ENCODE results near the gene EPS8L1. TPM values are rescaled to one million over a fixed set of nuclear protein-coding genes. Genes with fewer than 3 reads are reported as not detected.

Gene EPS8L1
- total RNA-seq, 1 experiment from 2014 or later, result 3.5 TPM

DNA sequence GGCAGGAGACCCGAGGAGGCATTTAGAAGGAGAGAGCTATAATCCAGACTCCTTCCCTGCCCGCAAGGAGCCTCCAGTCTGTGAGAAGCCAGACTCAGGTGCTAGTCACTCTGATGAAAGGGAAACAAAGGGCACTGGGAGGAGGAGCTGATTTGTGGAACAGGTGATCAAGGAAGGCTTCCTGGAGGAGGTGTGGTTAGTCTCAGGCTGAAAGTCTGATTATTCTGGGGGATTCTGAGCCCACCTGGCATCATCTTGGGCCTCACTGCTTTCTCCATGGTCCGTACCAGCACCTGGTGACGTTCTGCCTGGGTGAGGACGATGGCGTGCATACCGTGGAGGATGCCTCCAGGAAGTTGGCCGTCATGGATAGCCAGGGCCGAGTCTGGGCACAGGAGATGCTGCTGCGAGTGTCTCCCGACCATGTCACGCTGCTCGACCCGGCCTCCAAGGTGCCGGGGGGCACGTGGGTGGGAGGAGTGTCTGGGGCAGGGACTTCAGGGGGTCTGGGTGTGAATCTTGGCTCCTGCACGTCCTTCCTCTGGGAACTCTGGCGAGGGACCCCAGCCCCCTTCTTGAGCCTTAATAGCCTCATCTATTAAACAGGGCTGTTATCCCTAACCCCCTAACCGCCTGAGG, 3.9 kb downstream of the EPS8L1 start:
- peaks cover 26% of the 10 kb centered on the region for H3K4me1 ChIP-seq (replicated peaks)
- no peak for DNase-seq (ENCODE audit: low read depth in 1 of 2, low spot score in 2 of 2)
- H3K4me3 ChIP-seq, result no peak overlapping the region
- H3K27ac ChIP-seq, result no peak overlapping the region
- no peaks in the 10 kb centered on the region for H3K36me3 ChIP-seq
- H3K27me3 ChIP-seq (replicated peaks), result peaks cover 69% of the 10 kb centered on the region
- H3K9me3 ChIP-seq (replicated peaks), result peaks cover 7% of the 10 kb centered on the region

GRCh38 chr19:55080121-55080967, 4.7 kb downstream of the EPS8L1 start:
- Histone ChIP-seq H3K27me3 (replicated peaks) (peaks cover 62% of the 10 kb centered on the region), H3K27ac (no peak overlapping the region), H3K9me3 (replicated peaks) (peaks cover 7% of the 10 kb centered on the region), H3K4me3 (peak overlapping the region; percentile 39), H3K36me3 (no peaks in the 10 kb centered on the region), H3K4me1 (replicated peaks) (peaks cover 26% of the 10 kb centered on the region)
- peak in 1 of 2 experiments; percentile 80 for DNase-seq (ENCODE audit: low read depth in 1 of 2, low spot score in 2 of 2)

- DNase-seq (ENCODE audit: low read depth in 1 of 2, low spot score in 2 of 2), result peak; percentile 65 to 79
- H3K36me3 ChIP-seq, result no peaks in the 10 kb centered on the region
- H3K4me3 ChIP-seq, result peak overlapping the region; percentile 39
- H3K27ac ChIP-seq, result no peak overlapping the region
- peaks cover 7% of the 10 kb centered on the region for H3K9me3 ChIP-seq (replicated peaks)
- H3K4me1 ChIP-seq (replicated peaks), result peaks cover 26% of the 10 kb centered on the region
- H3K27me3 ChIP-seq (replicated peaks), result peaks cover 67% of the 10 kb centered on the region
Observed at GRCh38 chr19:55080968-55081769, 5.5 kb downstream of the EPS8L1 start.

DNA sequence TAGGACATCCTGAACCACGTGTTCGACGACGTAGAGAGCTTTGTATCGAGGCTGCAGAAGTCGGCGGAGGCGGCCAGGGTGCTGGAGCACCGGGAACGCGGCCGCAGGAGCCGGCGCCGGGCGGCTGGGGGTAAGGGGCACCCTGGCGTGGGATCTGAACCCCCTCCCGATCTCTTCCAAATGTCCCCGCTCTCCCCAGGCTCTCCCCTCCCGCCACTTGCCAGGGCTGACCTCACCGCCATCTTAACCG, 6.0 kb downstream of the EPS8L1 start:
- DNase-seq (ENCODE audit: low read depth in 1 of 2, low spot score in 2 of 2), result peak in 1 of 2 experiments; percentile 26
- H3K9me3 ChIP-seq (replicated peaks), result peaks cover 7% of the 10 kb centered on the region
- H3K4me3 ChIP-seq, result peak overlapping the region; percentile 39
- H3K4me1 ChIP-seq (replicated peaks), result peaks cover 30% of the 10 kb centered on the region
- no peaks in the 10 kb centered on the region for H3K36me3 ChIP-seq
- H3K27ac ChIP-seq, result no peak overlapping the region
- peaks cover 69% of the 10 kb centered on the region for H3K27me3 ChIP-seq (replicated peaks)

DNA sequence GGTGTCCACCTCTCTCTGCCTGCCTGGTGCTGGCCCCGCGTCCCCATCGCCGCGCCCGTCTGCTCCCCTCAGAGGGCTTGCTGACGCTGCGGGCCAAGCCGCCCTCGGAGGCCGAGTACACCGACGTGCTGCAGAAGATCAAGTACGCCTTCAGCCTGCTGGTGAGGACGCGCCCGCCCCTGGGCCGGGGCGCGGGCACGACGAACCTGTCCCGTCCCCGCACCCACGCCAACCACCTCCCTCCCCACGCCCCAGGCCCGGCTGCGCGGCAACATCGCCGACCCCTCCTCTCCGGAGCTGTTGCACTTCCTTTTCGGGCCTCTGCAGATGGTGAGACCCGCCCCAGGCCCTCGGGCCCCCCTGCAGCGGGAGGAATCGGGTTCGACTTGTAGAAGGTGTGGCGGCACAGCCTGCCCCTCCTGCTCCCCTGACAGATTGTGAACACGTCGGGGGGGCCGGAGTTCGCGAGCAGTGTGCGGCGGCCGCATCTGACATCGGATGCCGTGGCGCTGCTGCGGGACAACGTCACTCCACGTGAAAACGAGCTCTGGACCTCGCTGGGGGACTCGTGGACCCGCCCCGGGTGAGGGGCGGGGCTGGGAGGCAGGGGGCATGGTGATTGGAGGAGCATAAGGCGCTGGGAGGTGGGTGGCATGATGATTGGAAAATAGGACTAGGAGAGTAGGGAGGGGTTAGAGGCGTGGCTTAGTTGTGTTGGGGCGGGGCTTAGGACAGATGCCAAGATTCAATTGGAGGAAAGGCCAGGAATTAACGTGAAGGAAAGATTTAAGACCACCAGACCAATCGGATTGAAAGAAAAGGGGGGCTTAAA, 6.6 kb downstream of the EPS8L1 start:
- Histone ChIP-seq H3K36me3 (no peaks in the 10 kb centered on the region), H3K9me3 (replicated peaks) (peaks cover 7% of the 10 kb centered on the region), H3K27me3 (replicated peaks) (peaks cover 64% of the 10 kb centered on the region), H3K4me3 (peak overlapping the region; percentile 39; the same call in 1 of the 2 replicates), H3K4me1 (replicated peaks) (peaks cover 36% of the 10 kb centered on the region), H3K27ac (no peak overlapping the region)
- DNase-seq (ENCODE audit: low read depth in 1 of 2, low spot score in 2 of 2), result peak in 1 of 2 experiments; percentile 71

DNA sequence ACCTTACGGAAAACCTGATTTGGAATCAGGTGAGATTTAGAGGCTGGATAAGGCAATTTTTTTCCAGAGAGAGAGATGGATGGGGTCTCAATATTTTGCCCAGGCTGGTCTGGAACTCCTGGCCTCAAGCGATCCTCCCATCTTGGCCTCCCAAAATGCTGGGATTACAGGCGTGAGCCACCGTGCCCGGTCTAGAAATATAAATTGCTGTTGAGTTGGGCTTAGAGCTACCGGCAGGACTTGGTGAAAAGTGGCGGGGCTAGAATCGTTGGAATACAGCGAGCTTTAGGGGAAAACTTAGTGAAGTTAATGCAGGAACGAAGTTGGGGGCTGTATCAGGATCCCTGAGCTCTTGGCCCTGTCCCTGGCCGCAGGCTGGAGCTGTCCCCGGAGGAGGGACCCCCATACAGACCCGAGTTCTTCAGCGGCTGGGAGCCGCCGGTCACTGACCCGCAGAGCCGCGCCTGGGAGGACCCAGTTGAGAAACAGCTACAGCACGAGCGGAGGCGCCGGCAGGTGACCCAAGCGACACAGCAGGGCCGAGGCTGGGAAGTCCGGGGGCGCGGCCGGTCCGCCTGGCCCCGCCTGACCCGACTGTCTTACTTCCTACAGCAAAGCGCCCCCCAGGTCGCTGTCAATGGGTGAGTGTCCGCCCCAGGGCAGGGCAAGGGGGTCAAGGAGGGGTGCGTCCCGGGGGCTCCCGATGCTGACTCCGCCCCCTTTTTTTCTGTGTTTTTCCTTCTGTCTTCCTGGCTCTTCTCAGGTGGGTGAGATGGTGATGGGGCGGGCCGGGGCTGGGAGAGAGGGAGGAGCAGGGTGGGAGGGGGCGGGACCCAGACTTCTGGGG, 7.6 kb downstream of the EPS8L1 start:
- Histone ChIP-seq H3K4me1 (replicated peaks) (peaks cover 45% of the 10 kb centered on the region), H3K4me3 (no peak overlapping the region), H3K36me3 (no peaks in the 10 kb centered on the region), H3K9me3 (replicated peaks) (peaks cover 7% of the 10 kb centered on the region), H3K27ac (no peak overlapping the region), H3K27me3 (replicated peaks) (peaks cover 63% of the 10 kb centered on the region)
- DNase-seq (ENCODE audit: low read depth in 1 of 2, low spot score in 2 of 2), result no peak

GRCh38 chr19:55084416-55084815, 8.7 kb downstream of the EPS8L1 start:
- H3K9me3 ChIP-seq (replicated peaks), result peaks cover 7% of the 10 kb centered on the region
- H3K4me3 ChIP-seq, result no peak overlapping the region
- H3K27me3 ChIP-seq (replicated peaks), result peaks cover 59% of the 10 kb centered on the region
- H3K4me1 ChIP-seq (replicated peaks), result peaks cover 45% of the 10 kb centered on the region
- no peak for DNase-seq (ENCODE audit: low read depth in 1 of 2, low spot score in 2 of 2)
- no peaks in the 10 kb centered on the region for H3K36me3 ChIP-seq
- H3K27ac ChIP-seq, result no peak overlapping the region

- Histone ChIP-seq H3K27ac (no peak overlapping the region), H3K4me3 (peak overlapping the region; percentile 41), H3K36me3 (peaks cover 9% of the 10 kb centered on the region), H3K9me3 (replicated peaks) (peaks cover 7% of the 10 kb centered on the region), H3K4me1 (replicated peaks) (peaks cover 33% of the 10 kb centered on the region), H3K27me3 (replicated peaks) (peaks cover 43% of the 10 kb centered on the region)
- DNase-seq (ENCODE audit: low read depth in 1 of 2, low spot score in 2 of 2), result no peak
Observed at GRCh38 chr19:55085923-55086715, 10.4 kb downstream of the EPS8L1 start.

DNA sequence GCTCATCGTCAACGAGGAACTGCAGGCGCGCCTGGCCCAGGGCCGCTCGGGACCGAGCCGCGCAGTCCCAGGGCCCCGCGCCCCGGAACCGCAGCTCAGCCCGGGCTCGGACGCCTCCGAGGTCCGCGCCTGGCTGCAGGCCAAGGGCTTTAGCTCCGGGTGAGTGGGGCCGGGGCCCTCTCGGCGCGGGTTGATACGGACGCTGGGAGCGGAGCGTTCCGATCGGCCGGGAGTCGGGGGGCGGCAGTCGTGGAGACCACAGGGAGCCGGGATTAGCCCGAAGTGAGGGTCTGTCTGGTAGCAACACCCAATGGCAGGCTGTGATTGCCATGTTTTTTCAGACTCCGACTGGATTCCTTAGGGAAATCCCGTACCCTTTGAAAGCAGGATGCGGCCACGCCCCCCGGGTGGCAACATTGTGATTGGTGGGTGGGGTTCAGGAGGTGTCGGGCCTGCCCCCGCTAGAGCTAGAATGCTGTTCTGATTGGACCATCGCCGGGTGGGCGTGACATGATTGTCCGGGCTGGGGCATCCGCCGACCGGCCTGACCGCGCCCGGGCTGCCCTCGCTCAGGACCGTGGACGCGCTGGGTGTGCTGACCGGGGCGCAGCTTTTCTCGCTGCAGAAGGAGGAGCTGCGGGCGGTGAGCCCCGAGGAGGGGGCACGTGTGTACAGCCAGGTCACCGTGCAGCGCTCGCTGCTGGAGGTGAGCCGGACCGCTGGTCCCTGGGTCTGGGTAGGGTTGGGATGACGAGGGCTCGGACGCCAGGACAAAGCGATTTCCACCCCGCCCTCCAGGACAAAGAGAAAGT, 11.3 kb downstream of the EPS8L1 start:
- Histone ChIP-seq H3K27ac (no peak overlapping the region), H3K9me3 (replicated peaks) (peaks cover 3% of the 10 kb centered on the region), H3K36me3 (peaks cover 15% of the 10 kb centered on the region), H3K4me3 (peak overlapping the region; percentile 41), H3K27me3 (replicated peaks) (peaks cover 35% of the 10 kb centered on the region), H3K4me1 (replicated peaks) (peaks cover 25% of the 10 kb centered on the region)
- DNase-seq (ENCODE audit: low read depth in 1 of 2, low spot score in 2 of 2), result peak; percentile 92 to 97

- H3K9me3 ChIP-seq (replicated peaks), result no peaks in the 10 kb centered on the region
- H3K4me1 ChIP-seq (replicated peaks), result peaks cover 19% of the 10 kb centered on the region
- H3K4me3 ChIP-seq, result peak overlapping the region; percentile 41
- H3K36me3 ChIP-seq, result peaks cover 21% of the 10 kb centered on the region
- peaks cover 29% of the 10 kb centered on the region for H3K27me3 ChIP-seq (replicated peaks)
- no peak for DNase-seq (ENCODE audit: low read depth in 1 of 2, low spot score in 2 of 2)
- H3K27ac ChIP-seq, result no peak overlapping the region
Observed at GRCh38 chr19:55087542-55087901, 11.9 kb downstream of the EPS8L1 start.

- no peak overlapping the region for H3K27ac ChIP-seq
- no peak overlapping the region for H3K4me3 ChIP-seq
- H3K9me3 ChIP-seq (replicated peaks), result no peaks in the 10 kb centered on the region
- H3K27me3 ChIP-seq (replicated peaks), result peaks cover 27% of the 10 kb centered on the region
- H3K36me3 ChIP-seq, result peaks cover 25% of the 10 kb centered on the region
- peaks cover 19% of the 10 kb centered on the region for H3K4me1 ChIP-seq (replicated peaks)
- DNase-seq (ENCODE audit: low read depth in 1 of 2, low spot score in 2 of 2), result no peak
Observed at GRCh38 chr19:55088021-55088451, 12.4 kb downstream of the EPS8L1 start.
